SU-DHL-6 (cell line): ENCODE measurements around the gene SPRY1.

Experiments used
- CTCF ChIP-seq: fragments of 200-600 bp; sonication (generic); IDR thresholded peaks from one replicate; pipeline ENCODE4 v1.5.1; 2017; ENCODE audit warnings: antibody characterized with exemption, mild to moderate bottlenecking, low read length, moderate library complexity; ENCODE audit not compliant: insufficient read depth, poor library complexity, severe bottlenecking
- EZH2phosphoT487 ChIP-seq: fragments of 200-600 bp; sonication (generic), shearing (Covaris generic); conservative IDR thresholded peaks from 2 replicates; pipeline ENCODE4 v1.6.1; 2018; ENCODE audit warnings: mild to moderate bottlenecking, antibody characterized with exemption, low read length, moderate library complexity, mixed read lengths

GRCh38 chr4:123401271-123402120 lies 4.9 kb downstream of the SPRY1 start:
- TF ChIP-seq CTCF (no peak), EZH2phosphoT487 (no peak)
